ENCODE data around the gene ARID5A. TPM values are rescaled to one million over a fixed set of nuclear protein-coding genes. Genes with fewer than 3 reads are reported as not detected.

ARID5A gene
- total and polyA plus RNA-seq, 2 of the 13 experiments (the other 11 are each of a cell fraction or from before 2014, with no cell fraction given) = 6.0 to 9.5 TPM

DNA sequence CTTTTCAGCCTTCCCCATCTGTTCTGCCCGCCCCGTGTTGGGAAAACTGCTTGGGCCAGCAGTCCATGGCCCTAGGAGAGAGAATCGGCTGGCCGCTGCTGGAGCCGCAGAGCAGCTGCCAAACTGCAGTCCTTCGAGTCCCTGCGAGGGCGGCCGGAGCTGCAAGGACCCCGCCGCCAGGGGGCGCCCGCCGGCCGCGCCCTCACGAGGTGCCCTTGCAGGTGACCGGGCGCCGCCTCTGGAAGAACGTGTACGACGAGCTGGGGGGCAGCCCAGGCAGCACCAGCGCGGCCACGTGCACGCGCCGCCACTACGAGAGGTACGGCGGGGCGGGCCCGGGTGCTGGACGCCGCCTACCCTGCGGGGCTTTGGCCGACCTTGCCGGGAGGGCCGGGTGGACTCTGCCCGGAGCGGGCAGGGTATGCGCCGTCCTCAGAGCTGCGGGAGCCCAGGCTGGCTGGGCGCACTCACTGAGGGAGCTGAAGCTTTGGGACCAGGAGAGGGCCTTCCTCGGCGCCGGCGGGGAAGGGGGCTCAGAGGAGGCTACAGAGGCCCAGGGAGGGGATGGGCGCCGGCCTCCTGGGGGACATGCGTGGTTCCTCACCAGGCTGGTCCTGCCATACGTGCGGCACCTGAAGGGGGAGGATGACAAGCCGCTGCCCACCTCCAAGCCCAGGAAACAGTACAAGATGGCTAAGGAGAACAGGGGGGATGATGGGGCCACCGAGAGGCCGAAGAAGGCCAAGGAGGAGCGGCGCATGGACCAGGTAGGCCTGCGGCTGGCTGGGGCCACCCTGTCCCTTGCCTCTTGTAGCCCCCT lies 13.6 kb downstream of the ARID5A start (continued):
- TF ChIP-seq AKAP8 (CRISPR knock-in tag; IDR thresholded peaks at IDR 0.05) (peak; percentile 93; the same call in 1 of the 2 replicates), HMGA1 (CRISPR knock-in tag; conservative IDR thresholded peaks at IDR 0.05) (no peak), NFIB (CRISPR knock-in tag; IDR thresholded peaks at IDR 0.05; ENCODE audit: borderline replicate concordance) (peak; percentile 75; the same call in 1 of the 2 replicates), MED13 (CRISPR knock-in tag; IDR thresholded peaks at IDR 0.05) (peak; percentile 59; the same call in 1 of the 2 replicates), ONECUT2 (CRISPR knock-in tag; IDR thresholded peaks at IDR 0.05) (0 out of 2 replicates have a peak, but pooled peaks have one; percentile 31), ZNF234 (CRISPR knock-in tag; conservative IDR thresholded peaks at IDR 0.05) (no peak), TRIM24 (CRISPR knock-in tag; IDR thresholded peaks at IDR 0.05) (no peak; the same call in 1 of the 2 replicates), ELF4 (CRISPR knock-in tag; IDR thresholded peaks at IDR 0.05; ENCODE audit: borderline replicate concordance) (no peak), SOX13 (IDR thresholded peaks at IDR 0.05) (no peak; the same call in 1 of the 2 replicates), SOX13 (CRISPR knock-in tag; conservative IDR thresholded peaks at IDR 0.05 in 1 of 2, IDR thresholded peaks at IDR 0.05 in 1 of 2) (peak in 1 of 2 experiments; percentile 77; a peak in 2 of 4 replicates), SP2 (CRISPR knock-in tag; IDR thresholded peaks at IDR 0.05) (no peak; the same call in 1 of the 2 replicates), ZNF3 (CRISPR knock-in tag; IDR thresholded peaks at IDR 0.05) (no peak), REPIN1 (CRISPR knock-in tag; IDR thresholded peaks at IDR 0.05; ENCODE audit: borderline replicate concordance, low read depth) (peak; percentile 98), PAX8 (CRISPR knock-in tag; IDR thresholded peaks at IDR 0.05; ENCODE audit: borderline replicate concordance) (no peak), ZNF567 (CRISPR knock-in tag; IDR thresholded peaks at IDR 0.05; ENCODE audit: borderline replicate concordance) (peak; percentile 96), RARA (CRISPR knock-in tag; IDR thresholded peaks at IDR 0.05) (peak; percentile 83), ZNF205 (CRISPR knock-in tag; IDR thresholded peaks at IDR 0.05) (peak; percentile 86), ZNF766 (CRISPR knock-in tag; IDR thresholded peaks at IDR 0.05; ENCODE audit: borderline replicate concordance) (peak; percentile 94), JDP2 (CRISPR knock-in tag; IDR thresholded peaks at IDR 0.05; ENCODE audit: borderline replicate concordance) (peak; percentile 44; the same call in 1 of the 2 replicates), ZNF747 (CRISPR knock-in tag; IDR thresholded peaks at IDR 0.05; ENCODE audit: borderline replicate concordance) (peak; percentile 81; the same call in 1 of the 2 replicates), ZNF207 (IDR thresholded peaks at IDR 0.05; ENCODE audit: borderline replicate concordance) (no peak), ZNF225 (CRISPR knock-in tag; IDR thresholded peaks at IDR 0.05) (peak; percentile 85), TBX3 (IDR thresholded peaks at IDR 0.05; ENCODE audit: borderline replicate concordance) (peak; percentile 61; the same call in 1 of the 2 replicates), BCL6 (CRISPR knock-in tag; IDR thresholded peaks at IDR 0.05) (peak; percentile 70)
- TF ChIP-seq, protein P1, sequence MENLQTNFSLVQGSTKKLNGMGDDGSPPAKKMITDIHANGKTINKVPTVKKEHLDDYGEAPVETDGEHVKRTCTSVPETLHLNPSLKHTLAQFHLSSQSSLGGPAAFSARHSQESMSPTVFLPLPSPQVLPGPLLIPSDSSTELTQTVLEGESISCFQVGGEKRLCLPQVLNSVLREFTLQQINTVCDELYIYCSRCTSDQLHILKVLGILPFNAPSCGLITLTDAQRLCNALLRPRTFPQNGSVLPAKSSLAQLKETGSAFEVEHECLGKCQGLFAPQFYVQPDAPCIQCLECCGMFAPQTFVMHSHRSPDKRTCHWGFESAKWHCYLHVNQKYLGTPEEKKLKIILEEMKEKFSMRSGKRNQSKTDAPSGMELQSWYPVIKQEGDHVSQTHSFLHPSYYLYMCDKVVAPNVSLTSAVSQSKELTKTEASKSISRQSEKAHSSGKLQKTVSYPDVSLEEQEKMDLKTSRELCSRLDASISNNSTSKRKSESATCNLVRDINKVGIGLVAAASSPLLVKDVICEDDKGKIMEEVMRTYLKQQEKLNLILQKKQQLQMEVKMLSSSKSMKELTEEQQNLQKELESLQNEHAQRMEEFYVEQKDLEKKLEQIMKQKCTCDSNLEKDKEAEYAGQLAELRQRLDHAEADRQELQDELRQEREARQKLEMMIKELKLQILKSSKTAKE (CRISPR knock-in tag; IDR thresholded peaks at IDR 0.05; ENCODE audit: borderline replicate concordance) = peak; percentile 84
- TF ChIP-seq, protein P2, sequence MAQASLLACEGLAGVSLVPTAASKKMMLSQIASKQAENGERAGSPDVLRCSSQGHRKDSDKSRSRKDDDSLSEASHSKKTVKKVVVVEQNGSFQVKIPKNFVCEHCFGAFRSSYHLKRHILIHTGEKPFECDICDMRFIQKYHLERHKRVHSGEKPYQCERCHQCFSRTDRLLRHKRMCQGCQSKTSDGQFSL (CRISPR knock-in tag; IDR thresholded peaks at IDR 0.05) = peak; percentile 91
- TF ChIP-seq, protein P3, sequence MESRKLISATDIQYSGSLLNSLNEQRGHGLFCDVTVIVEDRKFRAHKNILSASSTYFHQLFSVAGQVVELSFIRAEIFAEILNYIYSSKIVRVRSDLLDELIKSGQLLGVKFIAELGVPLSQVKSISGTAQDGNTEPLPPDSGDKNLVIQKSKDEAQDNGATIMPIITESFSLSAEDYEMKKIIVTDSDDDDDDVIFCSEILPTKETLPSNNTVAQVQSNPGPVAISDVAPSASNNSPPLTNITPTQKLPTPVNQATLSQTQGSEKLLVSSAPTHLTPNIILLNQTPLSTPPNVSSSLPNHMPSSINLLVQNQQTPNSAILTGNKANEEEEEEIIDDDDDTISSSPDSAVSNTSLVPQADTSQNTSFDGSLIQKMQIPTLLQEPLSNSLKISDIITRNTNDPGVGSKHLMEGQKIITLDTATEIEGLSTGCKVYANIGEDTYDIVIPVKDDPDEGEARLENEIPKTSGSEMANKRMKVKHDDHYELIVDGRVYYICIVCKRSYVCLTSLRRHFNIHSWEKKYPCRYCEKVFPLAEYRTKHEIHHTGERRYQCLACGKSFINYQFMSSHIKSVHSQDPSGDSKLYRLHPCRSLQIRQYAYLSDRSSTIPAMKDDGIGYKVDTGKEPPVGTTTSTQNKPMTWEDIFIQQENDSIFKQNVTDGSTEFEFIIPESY (CRISPR knock-in tag; IDR thresholded peaks at IDR 0.05) = peak; percentile 83
